K562 (cell line): Measurements from ENCODE around the gene DGCR8. TPM values are rescaled to one million over a fixed set of nuclear protein-coding genes. Genes with fewer than 3 reads are reported as not detected.

ENCODE experiments used
- ATAC-seq: fragments of 200-7000 bp; cut with Tn5 transposase; 3 replicates; pipeline ENCODE4 v1.9.1; 2020; ENCODE audit warnings: moderate library complexity
- BruUV-seq: library from RNA; stranded (reverse); fragments of 400-500 nt; replicated peaks from 2 replicates; lab custom pipeline; 2021; lab: Mats Ljungman, UMichigan
- CTCF ChIA-PET: fragments of 300-600 bp; formaldehyde crosslinking; extraction: SDS; loops from one replicate; lab custom pipeline; 2021; ENCODE audit warnings: low intra/inter-chr PET ratio; lab: Yijun Ruan, JAX
- POLR2A ChIA-PET: fragments of 300-600, 350-650 bp; sonication (Branson Sonifier 250); formaldehyde crosslinking; extraction: SDS; loops from one replicate; lab custom pipeline; 2021; ENCODE audit warnings: antibody characterized with exemption, inconsistent platforms; lab: Yijun Ruan, JAX
- DNase-seq, 4 experiments: peaks; one replicate each; pipeline versions ENCODE4 v3.0.0 to v3.0.0-alpha.2; 2011 to 2018; ENCODE audit warnings: low spot score in 3 of 4, mixed read lengths in 3 of 4; ENCODE audit errors: extremely low read depth in 1 of 4
- FAIRE-seq: peaks from 2 replicates; lab custom pipeline; 2011; peaks lifted over from hg19 to GRCh38; lab: Jason Lieb, UNC
- H2AFZ ChIP-seq: 2 replicates; pipeline ENCODE4 v1.6.0; 2011; ENCODE audit warnings: low read depth, low read length, control low read depth, inconsistent platforms
- H3K27ac ChIP-seq: fragments of 200-600 bp; 3 replicates; pipeline ENCODE4 v1.8.0; 2011; ENCODE audit warnings: low read depth, mild to moderate bottlenecking, control low read depth, inconsistent platforms, low read length, moderate library complexity, mixed read lengths; ENCODE audit errors: extremely low read depth
- H3K27me3 ChIP-seq, 2 experiments: fragments of 300-600 bp in 1 of 2; 2 replicates in 1 of 2; 3 replicates in 1 of 2; pipeline versions ENCODE4 v1.6.0 to v1.8.0; 2011; ENCODE audit warnings: inconsistent platforms in 2 of 2, low read length in 2 of 2, mild to moderate bottlenecking in 1 of 2, mixed read lengths in 1 of 2, moderate library complexity in 1 of 2; ENCODE audit not compliant: control insufficient read depth in 2 of 2, insufficient read depth in 2 of 2
- H3K36me3 ChIP-seq: fragments of 300-600 bp; 3 replicates; pipeline ENCODE4 v1.8.0; 2011; ENCODE audit warnings: mild to moderate bottlenecking, low read length, inconsistent platforms; ENCODE audit not compliant: control insufficient read depth, insufficient read depth
- H3K4me1 ChIP-seq, 2 experiments: fragments of 200-600 bp in 1 of 2; replicated peaks in 1 of 2; 2 replicates in 1 of 2; 3 replicates in 1 of 2; pipeline versions ENCODE4 v1.5.1 to v1.8.0; 2011; ENCODE audit warnings: inconsistent platforms in 2 of 2, low read length in 2 of 2, mild to moderate bottlenecking in 1 of 2, mixed read lengths in 1 of 2, moderate library complexity in 1 of 2; ENCODE audit not compliant: control insufficient read depth in 2 of 2, insufficient read depth in 2 of 2
- H3K4me2 ChIP-seq: 2 replicates; pipeline ENCODE4 v1.6.1; 2011; ENCODE audit warnings: low read length, control low read depth, inconsistent platforms, mixed read lengths; ENCODE audit not compliant: insufficient read depth
- H3K4me3 ChIP-seq: fragments of 200-600 bp; sonication (generic), shearing (Covaris generic); 2 replicates; pipeline ENCODE4 v1.5.1; 2016; ENCODE audit warnings: control low read depth, inconsistent platforms
- H3K79me2 ChIP-seq: fragments of 200-600 bp; 3 replicates; pipeline ENCODE4 v1.8.0; 2011; ENCODE audit warnings: low read length, inconsistent platforms; ENCODE audit not compliant: control insufficient read depth, insufficient read depth
- H3K9ac ChIP-seq, 2 experiments: 2 replicates each; pipeline versions ENCODE4 v1.6.0 to v1.6.1; 2011; ENCODE audit warnings: low read depth in 2 of 2, low read length in 2 of 2, control low read depth in 1 of 2, inconsistent platforms in 1 of 2, mild to moderate bottlenecking in 1 of 2, mixed read lengths in 1 of 2; ENCODE audit not compliant: insufficient read depth in 1 of 2
- H3K9me1 ChIP-seq: one replicate; pipeline ENCODE4 v1.6.0; 2011; ENCODE audit warnings: inconsistent platforms, mild to moderate bottlenecking, low read length, moderate library complexity; ENCODE audit not compliant: control insufficient read depth, insufficient read depth
- H3K9me3 ChIP-seq: replicated peaks from 2 replicates; pipeline ENCODE4 v1.5.1; 2011; ENCODE audit warnings: low read depth, low read length, inconsistent platforms; ENCODE audit not compliant: control insufficient read depth, insufficient read depth
- H4K20me1 ChIP-seq: replicated peaks from 2 replicates; pipeline ENCODE4 v1.6.1; 2011; ENCODE audit warnings: low read length, inconsistent platforms, mixed read lengths; ENCODE audit not compliant: control insufficient read depth, insufficient read depth
- CC2D1A ChIP-seq: fragments of 450-650 bp; IDR thresholded peaks from 2 replicates; pipeline ENCODE4 v1.6.1; 2017; ENCODE audit warnings: mild to moderate bottlenecking
- GATAD2A ChIP-seq: fragments of 450-650 bp; IDR thresholded peaks from 2 replicates; pipeline ENCODE4 v1.6.1; 2017
- GTF2F1 ChIP-seq: IDR thresholded peaks from 2 replicates; pipeline ENCODE4 v1.6.1; 2011; ENCODE audit warnings: low read depth, low read length, improper control_type of control experiment
- HNRNPL ChIP-seq: fragments of 200-400 bp; formaldehyde crosslinking; IDR thresholded peaks from 2 replicates; pipeline ENCODE4 v1.6.1; 2017; ENCODE audit warnings: low read depth, mild to moderate bottlenecking, low read length
- MYC ChIP-seq, 2 experiments: fragments of 250-450 bp in 1 of 2; sonication (Bioruptor Pico) in 1 of 2; IDR thresholded peaks; 2 replicates each; pipeline versions ENCODE4 v1.5.1 to v1.6.1; 2012 to 2021; ENCODE audit warnings: low read depth in 2 of 2, borderline replicate concordance in 1 of 2, improper control_type of control experiment in 1 of 2, low read length in 1 of 2, mild to moderate bottlenecking in 1 of 2, moderate library complexity in 1 of 2
- OTX1 ChIP-seq: fragments of 450-650 bp; formaldehyde crosslinking; IDR thresholded peaks from 2 replicates; pipeline ENCODE4 v1.4.0; 2022; ENCODE audit warnings: mild to moderate bottlenecking
- RBFOX2 ChIP-seq: fragments of 200-400 bp; formaldehyde crosslinking; IDR thresholded peaks from 2 replicates; pipeline ENCODE4 v1.6.1; 2017; ENCODE audit warnings: low read depth, mild to moderate bottlenecking, low read length, moderate library complexity
- RHOXF2B ChIP-seq: fragments of 250-450 bp; sonication (Bioruptor Pico); conservative IDR thresholded peaks from 2 replicates; pipeline ENCODE4 v1.5.1; 2021
- SMAD3 ChIP-seq: fragments of 450-650 bp; formaldehyde crosslinking; conservative IDR thresholded peaks from 2 replicates; pipeline ENCODE4 v1.4.0; 2020; ENCODE audit warnings: mild to moderate bottlenecking
- TBL1XR1 ChIP-seq, 2 experiments: IDR thresholded peaks; 2 replicates each; pipeline ENCODE4 v1.6.1; 2012; ENCODE audit warnings: improper control_type of control experiment in 2 of 2, low read length in 2 of 2, mild to moderate bottlenecking in 1 of 2
- ZNF311 ChIP-seq: fragments of 250-450 bp; sonication (Bioruptor Pico); IDR thresholded peaks from 2 replicates; pipeline ENCODE4 v1.4.0; 2020; ENCODE audit warnings: mild to moderate bottlenecking, moderate library complexity
- ZNF586 ChIP-seq: fragments of 450-650 bp; formaldehyde crosslinking; conservative IDR thresholded peaks from 2 replicates; pipeline ENCODE4 v1.4.0; 2020; ENCODE audit warnings: mild to moderate bottlenecking, moderate library complexity
- ZNF644 ChIP-seq: fragments of 200-800 bp; sonication (Bioruptor generic); IDR thresholded peaks from 2 replicates; pipeline ENCODE4 v1.6.1; 2016; ENCODE audit warnings: low read depth, missing genetic modification characterization, missing compliant biosample characterization
- WGBS: fragments of 100-300 bp; shearing (Covaris generic); methylation state at CpG from one replicate; pipeline ENCODE4 v1.1.6; 2016; ENCODE audit warnings: low coverage, mixed read lengths; ENCODE audit not compliant: insufficient coverage; ENCODE audit errors: missing lambda C conversion rate; 5-methylcytosine and 5-hydroxymethylcytosine counted together
- in situ Hi-C: fragments of 300-500 bp; cut with MboI; formaldehyde crosslinking; loops from 4 replicates; pipeline ENCODE4 v1.15.0; 2018; ENCODE audit warnings: inconsistent platforms, mixed read lengths
- intact Hi-C: fragments of 100-400 bp; cut with micrococcal nuclease; formaldehyde crosslinking; loops from 2 replicates; pipeline ENCODE4 v1.14.2; 2022
- polyA plus RNA-seq, 8 experiments: library from polyadenylated mRNA; depleted of rRNA in 4 of 8; stranded (reverse) in 5 of 8; unstranded in 3 of 8; fragments of >200 nt; fragmentation: Nextera tagmentation in 2 of 8; fragmentation: Illumina TruSeq in 1 of 8; extraction: Ambion mirVana in 2 of 8; extraction: Trizol in 1 of 8; gene quantifications; 2 replicates each; pipeline versions ENCODE4 v1.2.1 to v1.2.3, GENCODE V29; 2011 to 2014; ENCODE audit warnings: inconsistent platforms in 1 of 8, missing spikeins in 1 of 8
- total RNA-seq, 7 experiments: library from RNA; depleted of rRNA in 6 of 7; stranded (reverse); fragments of >200 nt in 6 of 7; fragmentation: Illumina TruSeq in 2 of 7; extraction: Trizol in 2 of 7; gene quantifications; 2 replicates each; pipeline versions ENCODE4 v1.2.1 to v1.2.3, GENCODE V29; 2011 to 2021; ENCODE audit warnings: low replicate concordance in 1 of 7
- TF ChIP-seq, protein P1 (sequence below): fragments of 450-650 bp; formaldehyde crosslinking; IDR thresholded peaks from 2 replicates; pipeline ENCODE4 v1.4.0; 2020; ENCODE audit warnings: mild to moderate bottlenecking, moderate library complexity
- TF ChIP-seq, protein P2 (sequence below): fragments of 450-650 bp; formaldehyde crosslinking; conservative IDR thresholded peaks from 2 replicates; pipeline ENCODE4 v1.4.0; 2022; ENCODE audit warnings: mild to moderate bottlenecking, missing genetic modification characterization
- TF ChIP-seq, protein P3 (sequence below): sonication (generic); formaldehyde crosslinking; IDR thresholded peaks from 2 replicates; pipeline ENCODE4 v1.8.0; 2022; ENCODE audit warnings: missing genetic modification reagents, mild to moderate bottlenecking, borderline replicate concordance

Gene DGCR8
- total and polyA plus RNA-seq, 9 of the 15 experiments (the other 6 are each of a cell fraction or from before 2014, with no cell fraction given), result 5.9 to 144 (median 80.1) TPM

DNA sequence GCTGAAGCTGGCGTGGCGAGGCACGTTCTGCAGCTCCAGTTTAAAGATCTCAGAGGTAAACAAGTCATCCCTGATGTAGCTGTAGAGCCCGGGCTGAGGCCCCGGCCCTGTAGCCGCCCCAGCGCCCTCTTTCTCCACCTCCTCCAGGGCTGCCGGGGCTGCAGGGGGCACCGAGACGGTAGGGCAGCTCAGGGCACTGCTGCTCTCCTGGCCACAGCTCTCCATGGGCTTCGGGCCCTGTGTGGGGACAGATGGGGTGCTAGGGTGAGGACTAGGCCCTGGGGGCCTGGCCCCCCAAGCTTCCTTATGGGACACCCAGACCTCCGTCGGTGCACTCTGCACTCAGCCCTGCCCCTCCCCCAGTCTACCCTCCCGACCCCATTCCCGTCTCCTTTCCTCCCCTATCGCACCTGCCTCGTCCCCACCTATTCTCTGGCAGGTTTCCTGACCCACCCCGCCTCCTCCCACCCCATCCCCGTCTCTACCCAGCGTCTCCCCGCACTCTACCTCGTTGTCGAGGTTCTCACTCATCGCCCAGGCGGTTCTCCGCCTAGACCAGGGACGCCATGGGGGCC is 36.4 kb downstream of the DGCR8 start:
- DNase-seq (peak in 3 of 4 experiments; percentile 88 to 99 (median 99)), FAIRE-seq (no peak), ATAC-seq (peak; percentile 48)
- Histone ChIP-seq H3K79me2 (peaks cover 69% of the 10 kb centered on the region), H2AFZ (peak overlapping the region; percentile 94), H3K27ac (peak overlapping the region; percentile 94), H3K9me1 (no peaks in the 10 kb centered on the region), H3K4me2 (peak overlapping the region; percentile 97), H3K4me1 (peaks cover 25 to 90% of the 10 kb centered on the region in 2 experiments), H3K36me3 (peaks cover 84% of the 10 kb centered on the region), H3K9ac (peak overlapping the region; percentile 95 to 99), H3K27me3 (no peaks in the 10 kb centered on the region), H3K4me3 (peak overlapping the region; percentile 63), H3K9me3 (no peaks in the 10 kb centered on the region), H4K20me1 (peaks cover 28% of the 10 kb centered on the region; the same call in 1 of the 2 replicates)
- ChIA-PET POLR2A (interaction anchor here (0.6 to 20.7 kb wide), 24 partner anchors 9 to 370 kb away, joined by 3 to 513 read pairs (median 5); partner anchors contain the start of genes TANGO2 and ZDHHC8), CTCF (interaction anchor here (0.6 kb wide), 1 partner anchor 394 kb away, joined by 3 read pairs; no protein-coding TSS in a partner anchor)
- in situ Hi-C loops, result loop anchor here (10.0 kb wide), 1 partner anchor 392 kb away; the partner anchor contains the start of gene GP1BB
- BruUV-seq, result TSS peak; percentile 66
- WGBS, result 5% methylated on average over 23 of the region's 27 CpGs
- intact Hi-C loops, result loop anchor here (2.0 to 5.0 kb wide), 2 partner anchors 262 to 384 kb away; partner anchors contain the start of genes GNB1L and RTL10
- TF ChIP-seq OTX1 (CRISPR knock-in tag) (peak; percentile 93), ZNF311 (CRISPR knock-in tag) (no peak), MYC (IDR thresholded peaks at IDR 0.05; ENCODE audit: low read depth, low read length) (peak; percentile 65; the same call in 1 of the 2 replicates), MYC (CRISPR knock-in tag; IDR thresholded peaks at IDR 0.05; ENCODE audit: borderline replicate concordance, low read depth) (peak; percentile 71), SMAD3 (CRISPR knock-in tag) (0 out of 2 replicates have a peak, but pooled peaks have one; percentile 43), CC2D1A (peak; percentile 83), ZNF644 (tag) (no peak), GTF2F1 (peak; percentile 39; the same call in 1 of the 2 replicates), ZNF586 (CRISPR knock-in tag) (0 out of 2 replicates have a peak, but pooled peaks have one; percentile 51), RBFOX2 (peak; percentile 22; the same call in 1 of the 2 replicates), TBL1XR1 (IDR thresholded peaks at IDR 0.05; ENCODE audit: low read length in 2 of 2) (peak in 1 of 2 experiments; percentile 39; a peak in 1 of 4 replicates), HNRNPL (0 out of 2 replicates have a peak, but pooled peaks have one; percentile 1), GATAD2A (no peak), RHOXF2B (CRISPR knock-in tag) (0 out of 2 replicates have a peak, but pooled peaks have one; percentile 33)
- TF ChIP-seq, protein P1, sequence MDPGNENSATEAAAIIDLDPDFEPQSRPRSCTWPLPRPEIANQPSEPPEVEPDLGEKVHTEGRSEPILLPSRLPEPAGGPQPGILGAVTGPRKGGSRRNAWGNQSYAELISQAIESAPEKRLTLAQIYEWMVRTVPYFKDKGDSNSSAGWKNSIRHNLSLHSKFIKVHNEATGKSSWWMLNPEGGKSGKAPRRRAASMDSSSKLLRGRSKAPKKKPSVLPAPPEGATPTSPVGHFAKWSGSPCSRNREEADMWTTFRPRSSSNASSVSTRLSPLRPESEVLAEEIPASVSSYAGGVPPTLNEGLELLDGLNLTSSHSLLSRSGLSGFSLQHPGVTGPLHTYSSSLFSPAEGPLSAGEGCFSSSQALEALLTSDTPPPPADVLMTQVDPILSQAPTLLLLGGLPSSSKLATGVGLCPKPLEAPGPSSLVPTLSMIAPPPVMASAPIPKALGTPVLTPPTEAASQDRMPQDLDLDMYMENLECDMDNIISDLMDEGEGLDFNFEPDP, result 0 out of 2 replicates have a peak, but pooled peaks have one; percentile 70
- TF ChIP-seq, protein P2, sequence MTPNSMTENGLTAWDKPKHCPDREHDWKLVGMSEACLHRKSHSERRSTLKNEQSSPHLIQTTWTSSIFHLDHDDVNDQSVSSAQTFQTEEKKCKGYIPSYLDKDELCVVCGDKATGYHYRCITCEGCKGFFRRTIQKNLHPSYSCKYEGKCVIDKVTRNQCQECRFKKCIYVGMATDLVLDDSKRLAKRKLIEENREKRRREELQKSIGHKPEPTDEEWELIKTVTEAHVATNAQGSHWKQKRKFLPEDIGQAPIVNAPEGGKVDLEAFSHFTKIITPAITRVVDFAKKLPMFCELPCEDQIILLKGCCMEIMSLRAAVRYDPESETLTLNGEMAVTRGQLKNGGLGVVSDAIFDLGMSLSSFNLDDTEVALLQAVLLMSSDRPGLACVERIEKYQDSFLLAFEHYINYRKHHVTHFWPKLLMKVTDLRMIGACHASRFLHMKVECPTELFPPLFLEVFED (CRISPR knock-in tag), result peak; percentile 92
- TF ChIP-seq, protein P3, sequence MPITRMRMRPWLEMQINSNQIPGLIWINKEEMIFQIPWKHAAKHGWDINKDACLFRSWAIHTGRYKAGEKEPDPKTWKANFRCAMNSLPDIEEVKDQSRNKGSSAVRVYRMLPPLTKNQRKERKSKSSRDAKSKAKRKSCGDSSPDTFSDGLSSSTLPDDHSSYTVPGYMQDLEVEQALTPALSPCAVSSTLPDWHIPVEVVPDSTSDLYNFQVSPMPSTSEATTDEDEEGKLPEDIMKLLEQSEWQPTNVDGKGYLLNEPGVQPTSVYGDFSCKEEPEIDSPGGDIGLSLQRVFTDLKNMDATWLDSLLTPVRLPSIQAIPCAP (CRISPR knock-in tag), result no peak
